ENCODE data around the gene UGT2A2. TPM values are rescaled to one million over a fixed set of nuclear protein-coding genes. Genes with fewer than 3 reads are reported as not detected.

Gene UGT2A2
- total and polyA plus RNA-seq, 2 experiments from 2014 or later: not detected

DNA sequence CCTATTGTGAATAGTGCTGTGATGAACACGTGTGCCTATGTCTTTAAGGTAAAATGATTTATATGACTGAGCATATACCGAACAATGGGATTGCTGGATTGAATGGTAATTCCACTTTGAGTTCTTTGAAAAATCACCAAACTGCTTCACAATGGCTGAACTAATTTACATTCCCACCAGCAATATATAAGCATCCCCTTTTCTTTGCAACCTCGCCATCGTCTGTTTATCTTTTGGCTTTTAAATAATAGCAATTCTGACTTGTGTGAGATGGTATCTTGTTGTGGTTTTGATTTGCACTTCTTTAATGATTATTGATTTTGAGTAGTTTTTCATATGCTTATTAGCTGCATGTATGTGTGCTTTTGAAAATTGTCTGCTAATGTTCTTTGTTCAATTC, 45.4 kb upstream of the UGT2A2 start (continued):
- TF ChIP-seq ZNF462 (CRISPR knock-in tag; IDR thresholded peaks at IDR 0.05) (no peak), EZH2phosphoT487 (IDR thresholded peaks at IDR 0.05; ENCODE audit: unreplicated experiment) (no peak)

DNA sequence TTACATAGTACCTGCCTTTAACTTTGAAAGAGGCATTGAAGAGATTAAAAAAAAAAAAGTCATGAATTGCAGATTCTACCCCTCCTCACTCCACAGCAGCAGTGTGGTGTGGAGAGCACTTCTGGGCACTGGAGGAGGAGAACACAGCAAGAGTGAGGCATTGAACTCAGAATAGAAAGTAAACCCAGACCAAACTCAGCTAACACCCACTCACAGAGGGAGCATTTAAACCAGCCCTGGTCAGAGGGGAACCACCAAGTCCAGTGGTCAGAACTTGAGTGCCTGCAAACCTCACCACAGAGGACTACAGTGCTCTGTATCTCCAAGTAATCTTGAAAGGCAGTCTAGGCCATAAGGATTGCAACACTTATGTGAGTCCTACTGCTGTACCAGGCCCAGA, 29.2 kb upstream of the UGT2A2 start:
- Histone ChIP-seq H3K27me3 (ENCODE audit: insufficient read depth) (no peaks in the 10 kb centered on the region), H3K9me2 (ENCODE audit: insufficient read depth) (0 out of 2 replicates have a peak, but pooled peaks cover 3% of the 10 kb centered on the region), H3K4me3 (no peak overlapping the region), H4K20me1 (replicated peaks; ENCODE audit: insufficient read depth) (no peaks in the 10 kb centered on the region), H3K27ac (ENCODE audit: low read depth) (no peak overlapping the region), H2AFZ (no peak overlapping the region), H3F3A (replicated peaks; ENCODE audit: low read depth) (no peaks in the 10 kb centered on the region), H3K79me2 (replicated peaks; ENCODE audit: insufficient read depth) (no peaks in the 10 kb centered on the region), H3K4me1 (ENCODE audit: insufficient read depth) (no peaks in the 10 kb centered on the region), H3K36me3 (ENCODE audit: insufficient read depth) (no peaks in the 10 kb centered on the region), H3K4me2 (no peak overlapping the region)
- Mint-ChIP-seq H3K27me3 (ENCODE audit: insufficient read depth, low read depth, poor library complexity) (peaks cover 2% of the 10 kb centered on the region), H3K27ac (no peak overlapping the region), H3K9me3 (peaks cover 4% of the 10 kb centered on the region), H3K4me3 (no peak overlapping the region), H3K36me3 (ENCODE audit: low read depth) (peaks cover 4% of the 10 kb centered on the region; the same call in 1 of the 3 replicates), H3K4me1 (no peaks in the 10 kb centered on the region)
- DNase-seq (ENCODE audit: low spot score) (no peak), ATAC-seq (no peak)
- TF ChIP-seq ZNF462 (CRISPR knock-in tag; IDR thresholded peaks at IDR 0.05): no peak
- TF ChIP-seq CTCF (conservative IDR thresholded peaks at IDR 0.05; ENCODE audit: low read depth in 2 of 2): no peak
- TF ChIP-seq ZNF114 (CRISPR knock-in tag; IDR thresholded peaks at IDR 0.05): no peak
- TF ChIP-seq ETS1 (IDR thresholded peaks at IDR 0.05): no peak
- no peak for TF ChIP-seq EZH2 (IDR thresholded peaks at IDR 0.05; ENCODE audit: low read depth, unreplicated experiment)
- TF ChIP-seq EZH2phosphoT487 (IDR thresholded peaks at IDR 0.05; ENCODE audit: unreplicated experiment): no peak
